NCI-H2107 treated with DMSO at 0.1 percent for 48 hours (cell line): ENCODE measurements around the gene PKHD1.

Source experiments
- DNase-seq: peaks from one replicate; lab custom pipeline; 2025; ENCODE audit not compliant: unreplicated experiment; lab: John Stamatoyannopoulos, UW

Gene PKHD1

DNA sequence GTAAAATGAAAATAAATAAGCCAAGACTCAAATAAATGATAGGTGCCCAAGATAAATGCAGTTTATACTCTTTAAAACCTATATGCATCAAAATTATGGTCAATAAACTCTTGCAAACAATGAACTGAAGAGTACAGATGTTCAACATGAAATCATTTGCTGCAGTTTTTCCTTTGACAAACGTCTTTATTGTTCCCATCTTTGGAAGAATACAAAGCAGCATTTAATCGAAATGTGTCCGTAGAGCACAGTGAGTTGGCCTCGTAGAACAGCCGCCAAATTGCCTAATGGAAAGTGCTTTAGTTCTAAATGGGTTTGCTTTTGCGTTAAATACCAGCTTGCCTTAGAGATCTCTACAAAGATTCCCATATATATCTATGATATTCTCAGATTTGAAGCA is 447.4 kb downstream of the PKHD1 start:
- DNase-seq, result no peak

- DNase-seq, result no peak
Measured at GRCh38 chr6:51633424-51633823, 454.0 kb downstream of the PKHD1 start.

DNA sequence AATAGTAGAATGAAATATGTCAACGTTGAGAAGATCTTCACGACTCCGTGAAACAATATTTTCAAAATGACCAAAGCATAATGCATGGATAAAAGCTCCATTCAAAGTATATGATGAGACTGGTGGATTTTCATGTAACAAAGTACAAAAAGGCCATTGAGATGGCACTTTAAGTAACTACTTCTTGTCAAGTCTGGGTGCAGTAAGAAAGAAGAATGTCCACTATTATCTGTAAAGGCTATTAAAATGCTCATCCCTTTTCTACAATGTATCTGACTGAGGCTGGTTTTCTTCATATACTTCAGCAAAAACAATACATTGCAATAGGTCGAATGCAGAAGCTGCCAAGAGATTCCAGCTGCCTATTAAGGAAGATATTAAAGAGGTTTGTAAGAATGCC is 457.4 kb downstream of the PKHD1 start:
- no peak for DNase-seq

DNA sequence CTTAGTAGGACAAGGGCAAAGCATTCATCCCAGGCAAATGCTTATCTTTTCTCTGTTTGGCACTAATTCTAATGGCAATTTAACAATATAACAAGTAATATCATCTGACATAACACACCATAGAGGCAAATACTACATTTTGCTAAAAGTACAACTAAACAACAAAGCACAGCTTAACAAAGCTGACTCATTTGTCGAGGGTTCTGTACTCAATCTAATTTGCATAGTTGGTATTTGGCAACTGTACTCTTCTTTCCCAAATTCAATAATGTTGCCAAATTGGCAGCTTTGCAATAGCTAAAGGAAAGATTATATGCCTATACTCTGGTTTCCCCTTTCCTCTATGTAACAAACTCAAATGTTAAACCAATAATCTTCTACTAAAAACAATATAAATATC is 461.0 kb downstream of the PKHD1 start:
- DNase-seq, result no peak

DNA sequence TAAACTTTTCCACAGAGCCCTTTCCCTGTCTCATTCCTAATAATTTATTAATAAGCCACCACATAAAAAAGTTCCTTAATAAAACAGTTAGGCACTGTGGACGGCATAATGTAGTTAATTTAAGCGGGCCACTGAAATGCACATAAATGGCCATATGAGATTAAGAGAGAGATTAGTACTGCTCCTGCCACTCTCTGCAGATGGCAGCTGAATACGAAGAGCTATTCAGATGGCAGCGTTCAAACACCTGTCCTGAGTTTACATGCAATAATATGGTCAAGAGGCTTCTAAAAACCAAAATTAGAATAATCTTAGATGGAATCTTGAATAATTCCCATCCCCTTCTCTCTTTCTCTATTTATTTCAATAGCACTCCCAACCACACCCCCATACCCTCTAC is 461.8 kb downstream of the PKHD1 start:
- no peak for DNase-seq

DNA sequence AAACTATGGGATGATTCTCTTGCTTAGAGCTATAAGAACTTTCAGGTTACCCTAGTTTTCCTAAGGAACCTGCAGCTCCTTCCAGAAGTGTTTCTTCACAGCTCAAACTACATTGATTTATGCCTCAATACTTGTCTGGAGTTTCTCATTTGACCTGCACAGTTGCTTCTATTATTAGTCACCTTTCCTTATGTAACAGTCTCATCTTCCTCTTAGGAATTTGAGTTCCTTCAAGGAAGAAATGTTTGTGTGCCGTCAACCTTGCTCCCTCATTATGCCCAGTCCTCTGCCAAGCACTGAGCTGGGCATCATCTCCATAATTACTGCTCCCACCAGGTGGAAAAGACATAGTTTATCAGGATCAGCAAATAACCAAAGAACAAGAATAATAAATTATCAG is 466.4 kb downstream of the PKHD1 start:
- no peak for DNase-seq

DNA sequence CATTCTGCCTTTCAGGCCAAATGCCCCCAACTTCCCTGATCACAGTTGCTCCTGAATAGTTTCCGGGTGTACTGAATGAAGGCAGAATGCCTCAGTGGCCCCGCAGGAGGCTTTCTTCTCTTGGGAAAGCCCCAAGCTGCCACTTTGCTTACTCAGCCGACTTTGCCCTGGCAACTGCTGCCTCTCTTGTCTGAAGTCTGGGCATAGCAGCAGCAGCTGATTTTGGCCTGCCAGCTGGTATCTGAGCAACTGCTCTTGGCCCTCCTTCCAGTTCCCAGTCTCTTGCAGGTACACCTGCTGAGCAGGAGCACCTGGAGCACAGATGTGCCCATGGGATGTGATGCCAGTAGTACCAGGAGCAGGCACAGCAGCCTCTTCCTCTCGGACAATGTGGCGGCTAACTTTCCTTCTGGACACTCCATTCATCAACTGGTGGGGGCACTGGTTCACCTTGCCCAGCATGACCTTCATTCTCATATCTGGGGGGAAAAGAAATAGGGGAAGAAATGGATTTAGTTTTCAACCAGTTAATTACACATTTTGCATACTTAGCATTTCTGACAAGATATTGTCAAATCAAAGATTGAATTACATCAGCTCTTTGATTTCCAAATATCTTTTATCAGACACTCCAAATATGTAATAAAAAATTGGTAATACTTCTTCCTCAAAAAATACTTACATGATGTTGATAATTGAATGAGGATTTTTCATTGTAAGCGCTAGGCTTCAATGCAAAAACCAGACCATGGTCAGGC is 468.2 kb downstream of the PKHD1 start:
- DNase-seq, result no peak

- no peak for DNase-seq
Measured at GRCh38 chr6:51618563-51618962, 468.9 kb downstream of the PKHD1 start.

GRCh38 chr6:51617751-51618150 is 469.7 kb downstream of the PKHD1 start:
- DNase-seq, result no peak

DNA sequence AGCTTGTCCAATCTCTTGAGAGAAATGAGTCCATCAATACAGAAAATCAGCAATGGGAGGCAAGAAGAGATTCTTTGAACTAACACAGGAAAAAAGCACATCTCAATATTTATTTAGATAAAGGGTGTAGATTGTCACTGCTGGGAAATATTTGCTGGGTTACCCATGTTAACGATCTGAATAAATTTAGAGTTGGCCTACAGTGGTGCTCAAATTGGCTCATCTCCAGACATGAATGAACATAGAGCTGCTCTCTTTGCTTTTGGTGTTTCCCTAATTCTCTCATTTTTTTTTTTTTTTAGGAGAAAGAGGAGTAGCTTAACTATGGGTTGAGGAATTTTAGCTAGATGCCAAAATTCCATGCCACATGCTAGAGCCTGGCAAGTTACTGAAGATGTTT is 471.2 kb downstream of the PKHD1 start:
- no peak for DNase-seq

GRCh38 chr6:51614725-51615124 is 472.7 kb downstream of the PKHD1 start:
- DNase-seq, result no peak

GRCh38 chr6:51613558-51613957 is 473.9 kb downstream of the PKHD1 start:
- no peak for DNase-seq

DNA sequence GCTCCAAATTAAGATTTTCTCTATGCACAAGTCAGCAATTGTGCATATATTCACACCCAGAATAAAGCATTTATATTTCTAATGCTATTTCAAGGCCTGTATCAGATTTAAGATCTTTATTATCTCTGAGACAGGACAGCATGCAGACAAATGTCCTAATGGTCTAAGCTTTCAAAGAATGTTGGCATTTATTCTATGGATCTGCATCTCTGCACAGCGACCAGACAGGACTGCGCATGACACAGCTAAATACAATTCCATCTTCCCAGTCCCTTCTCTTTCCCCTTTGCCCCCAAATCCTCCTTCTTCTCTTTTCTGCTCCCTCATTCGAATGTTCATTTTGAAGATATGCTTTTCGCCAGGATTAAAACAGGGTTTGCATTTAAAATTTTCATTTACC is 478.5 kb downstream of the PKHD1 start:
- no peak for DNase-seq

DNA sequence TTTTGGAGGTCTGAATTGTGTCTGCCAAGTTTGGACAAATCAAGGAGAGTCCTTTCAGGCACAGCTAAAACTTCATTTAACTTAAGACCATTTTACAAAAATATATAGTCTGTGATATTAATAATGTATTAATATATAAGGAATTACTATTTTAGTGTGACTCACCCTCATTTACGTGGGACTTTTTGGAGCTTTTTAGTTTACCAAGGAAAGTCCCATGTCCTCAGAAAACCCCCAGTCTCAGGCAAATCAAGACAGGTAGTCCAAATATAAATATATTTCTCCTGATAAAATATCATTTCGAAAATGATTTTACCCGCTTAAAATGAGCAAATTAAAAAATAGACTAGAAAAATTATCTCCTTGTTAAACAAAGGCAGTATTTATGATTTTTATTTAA is 479.0 kb downstream of the PKHD1 start:
- no peak for DNase-seq

GRCh38 chr6:51600514-51600913 is 486.9 kb downstream of the PKHD1 start:
- DNase-seq, result no peak

- DNase-seq, result no peak
Measured at GRCh38 chr6:51598171-51598570, 489.2 kb downstream of the PKHD1 start.

- no peak for DNase-seq
Measured at GRCh38 chr6:51594981-51595380, 492.4 kb downstream of the PKHD1 start.

DNA sequence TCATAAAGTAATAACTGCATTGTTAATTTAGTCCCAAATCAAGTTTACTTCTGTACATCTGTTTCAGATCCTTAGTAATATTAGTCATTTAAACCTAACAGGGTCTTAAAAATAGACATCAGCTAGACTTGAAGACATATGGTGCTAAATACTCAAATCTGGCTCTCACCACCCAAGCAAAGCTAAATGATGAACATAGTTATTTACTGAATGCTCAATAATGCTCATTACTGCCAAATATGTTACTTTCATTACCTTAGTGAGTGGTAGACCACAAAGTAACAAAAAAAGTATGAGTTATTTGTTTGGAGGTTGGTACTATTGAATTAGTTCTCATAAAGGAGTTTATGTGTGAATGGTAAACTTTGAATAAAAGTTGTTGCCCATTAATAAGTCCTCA is 502.1 kb downstream of the PKHD1 start:
- no peak for DNase-seq

- DNase-seq, result no peak
Measured at GRCh38 chr6:51584163-51584562, 503.2 kb downstream of the PKHD1 start.

DNA sequence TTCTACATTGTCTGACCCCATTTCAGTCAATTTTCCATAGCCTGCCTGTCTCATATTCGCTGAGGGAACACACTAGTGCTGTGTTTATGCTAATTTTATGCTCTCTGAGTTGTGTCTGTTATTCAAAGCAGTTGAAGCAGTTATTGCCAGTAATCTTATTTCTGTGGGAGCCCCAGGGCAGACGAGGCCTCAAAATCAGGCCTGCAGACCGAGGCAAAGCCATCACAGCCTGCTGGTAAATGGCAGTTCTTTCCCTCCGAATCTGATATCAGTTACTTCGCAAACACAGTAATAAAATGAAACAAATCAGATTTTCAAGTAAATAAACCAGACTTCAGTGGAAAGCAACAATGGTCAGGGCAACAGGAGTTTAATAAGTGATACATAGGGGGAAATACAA is 508.4 kb downstream of the PKHD1 start:
- no peak for DNase-seq

DNA sequence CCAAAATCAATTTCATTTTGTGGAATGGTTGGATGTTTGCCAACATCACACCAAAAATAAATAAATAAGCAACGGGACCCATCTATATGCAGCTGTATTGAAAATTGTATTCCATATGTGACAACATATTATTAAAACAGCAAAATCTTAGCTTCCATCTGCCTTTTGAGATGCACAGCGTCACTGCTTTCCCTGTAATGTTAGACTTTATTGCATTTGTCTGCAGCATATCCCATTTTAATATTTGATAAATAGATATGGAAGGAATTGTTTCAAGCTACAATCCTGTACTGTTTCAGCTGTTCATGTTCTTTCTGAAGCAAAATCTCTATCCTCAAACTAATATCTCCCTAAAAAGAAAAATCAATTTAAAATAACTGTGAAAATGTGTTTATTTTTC is 509.1 kb downstream of the PKHD1 start:
- no peak for DNase-seq

DNA sequence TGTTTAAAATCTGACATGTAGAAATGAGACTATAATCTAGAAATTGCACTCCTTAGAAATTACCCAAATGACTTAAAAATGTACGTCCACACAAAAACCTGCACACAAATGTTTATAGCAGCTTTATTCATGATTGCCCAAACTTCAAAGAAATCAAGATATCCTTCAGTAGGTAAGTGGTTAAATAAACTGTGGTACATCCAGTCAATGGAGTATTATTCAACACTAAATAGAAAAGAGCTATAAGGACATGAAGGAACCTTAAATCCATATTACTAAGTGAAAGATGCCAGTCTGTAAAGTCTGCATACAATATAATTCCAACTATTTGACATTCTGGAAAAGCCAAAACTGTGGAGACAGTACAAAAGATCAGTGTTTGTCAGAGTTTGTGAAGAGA is 513.4 kb downstream of the PKHD1 start:
- DNase-seq, result no peak

GRCh38 chr6:51571168-51571567 is 516.2 kb downstream of the PKHD1 start:
- DNase-seq, result no peak
